ENCODE data around the gene SPATA3. TPM values are rescaled to one million over a fixed set of nuclear protein-coding genes. Genes with fewer than 3 reads are reported as not detected.

The SPATA3 gene
- polyA plus RNA-seq, 1 donor (not counting 4 experiments of a cell fraction or from before 2014, with no cell fraction given) = not detected

DNA sequence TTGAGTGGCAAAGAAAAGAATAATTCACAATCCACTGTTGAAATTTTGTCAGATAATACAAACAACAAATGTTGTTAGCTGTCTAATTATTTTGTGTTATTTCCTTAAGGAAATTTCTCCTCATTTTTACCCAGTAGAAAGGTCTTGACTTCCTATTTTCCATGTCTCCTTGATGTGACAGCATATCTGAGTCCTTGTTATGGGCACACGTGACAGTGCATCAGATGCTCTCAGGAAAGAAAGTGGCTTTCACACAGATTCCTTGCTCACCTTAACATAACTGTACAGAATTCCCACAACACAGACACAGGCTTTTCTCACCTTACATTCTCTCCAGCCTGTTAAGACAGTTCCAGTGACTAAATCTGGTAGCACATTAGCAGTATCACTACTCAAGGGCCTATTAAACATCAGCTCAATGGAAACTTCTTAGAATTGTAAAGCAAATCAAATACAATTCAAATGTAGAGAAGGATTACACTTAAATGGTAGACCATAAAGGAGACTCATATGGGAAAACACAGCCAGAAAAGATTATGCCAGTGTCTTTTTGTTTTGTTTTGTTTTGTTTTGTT lies 40.7 kb upstream of the SPATA3 start:
- dilution Hi-C loops (cut with MboI; ENCODE audit: extremely low pct_ligation_motif_present, low sequenced_read_pairs) = no loop called here
- H3K79me2 ChIP-seq (ENCODE audit: control insufficient read depth, insufficient read depth, low read length) = no peaks in the 10 kb centered on the region
- FAIRE-seq = no peak

DNA sequence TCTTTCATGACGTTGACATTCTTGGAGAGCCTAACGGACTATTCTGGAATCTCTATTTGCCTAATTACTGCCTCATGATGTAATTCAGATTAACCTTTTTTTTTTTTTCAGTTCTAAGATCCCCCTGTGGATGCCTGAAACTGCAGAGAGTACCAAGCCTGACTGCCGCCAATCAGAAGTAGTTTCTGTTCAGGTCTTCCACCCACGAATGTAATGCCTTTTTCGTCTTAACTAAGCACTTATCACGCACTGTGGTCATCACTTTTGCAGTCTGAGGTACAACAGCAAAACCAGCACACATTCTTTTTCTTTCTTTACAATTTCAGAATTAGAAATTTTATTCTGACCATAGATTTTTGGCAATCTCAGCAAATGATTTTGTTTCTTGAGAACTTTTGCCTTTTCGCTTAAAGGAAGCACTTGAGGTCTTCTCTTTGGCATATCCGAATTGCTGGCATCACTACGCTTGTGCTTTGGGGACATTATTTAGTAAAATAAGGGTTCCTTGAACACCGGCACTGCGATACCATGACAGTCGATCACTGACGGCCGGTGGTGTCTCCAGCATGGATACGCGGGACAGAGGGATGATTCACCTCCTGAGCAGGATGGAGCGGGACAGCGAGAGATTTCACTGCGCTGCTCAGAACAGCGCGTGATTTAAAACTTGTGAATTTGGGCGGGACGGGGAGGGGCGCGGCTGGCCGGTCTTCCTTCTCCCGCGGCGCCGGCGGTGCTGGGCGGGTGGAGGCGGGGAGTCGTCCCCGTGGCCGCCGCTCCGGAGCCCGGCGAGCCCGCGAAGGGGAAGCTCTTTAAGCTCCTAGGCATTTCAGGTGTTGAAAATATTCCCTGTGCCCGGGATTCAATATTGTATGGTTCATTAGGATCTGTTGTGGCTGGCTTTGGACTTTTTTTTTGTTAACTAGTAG lies 38.8 kb upstream of the SPATA3 start:
- H3K27me3 ChIP-seq (ENCODE audit: control insufficient read depth, extremely low read depth, insufficient read depth, low read length) = peaks cover 5% of the 10 kb centered on the region
- FAIRE-seq = peak; percentile 20

More for the DNA sequence above, 40.7 kb upstream of the SPATA3 start:
- H3K9me1 ChIP-seq (ENCODE audit: control insufficient read depth, extremely low read depth, insufficient read depth, low read length) = no peaks in the 10 kb centered on the region
- no peaks in the 10 kb centered on the region for H3K9me3 ChIP-seq (ENCODE audit: control insufficient read depth, low read depth, low read length)
- TF ChIP-seq, protein P1, sequence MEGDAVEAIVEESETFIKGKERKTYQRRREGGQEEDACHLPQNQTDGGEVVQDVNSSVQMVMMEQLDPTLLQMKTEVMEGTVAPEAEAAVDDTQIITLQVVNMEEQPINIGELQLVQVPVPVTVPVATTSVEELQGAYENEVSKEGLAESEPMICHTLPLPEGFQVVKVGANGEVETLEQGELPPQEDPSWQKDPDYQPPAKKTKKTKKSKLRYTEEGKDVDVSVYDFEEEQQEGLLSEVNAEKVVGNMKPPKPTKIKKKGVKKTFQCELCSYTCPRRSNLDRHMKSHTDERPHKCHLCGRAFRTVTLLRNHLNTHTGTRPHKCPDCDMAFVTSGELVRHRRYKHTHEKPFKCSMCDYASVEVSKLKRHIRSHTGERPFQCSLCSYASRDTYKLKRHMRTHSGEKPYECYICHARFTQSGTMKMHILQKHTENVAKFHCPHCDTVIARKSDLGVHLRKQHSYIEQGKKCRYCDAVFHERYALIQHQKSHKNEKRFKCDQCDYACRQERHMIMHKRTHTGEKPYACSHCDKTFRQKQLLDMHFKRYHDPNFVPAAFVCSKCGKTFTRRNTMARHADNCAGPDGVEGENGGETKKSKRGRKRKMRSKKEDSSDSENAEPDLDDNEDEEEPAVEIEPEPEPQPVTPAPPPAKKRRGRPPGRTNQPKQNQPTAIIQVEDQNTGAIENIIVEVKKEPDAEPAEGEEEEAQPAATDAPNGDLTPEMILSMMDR (optimal IDR thresholded peaks at IDR 0.05 in 1 of 3, IDR thresholded peaks at IDR 0.05 in 1 of 3, conservative IDR thresholded peaks at IDR 0.05 in 1 of 3; ENCODE audit: extremely low read depth in 1 of 3, insufficient read depth in 2 of 3, low read length in 3 of 3) = no peak
- no peak for TF ChIP-seq EZH2 (IDR thresholded peaks at IDR 0.05; ENCODE audit: low read length)
- no peak overlapping the region for H3K27ac ChIP-seq (ENCODE audit: control insufficient read depth, insufficient read depth, low read length)
- H3K4me3 ChIP-seq (ENCODE audit: control insufficient read depth in 2 of 3, extremely low read depth in 1 of 3, insufficient read depth in 2 of 3, low read depth in 1 of 3, low read length in 3 of 3) = no peak overlapping the region
- peaks cover 5% of the 10 kb centered on the region for H3K27me3 ChIP-seq (ENCODE audit: control insufficient read depth, extremely low read depth, insufficient read depth, low read length)
- no peak overlapping the region for H2AFZ ChIP-seq (ENCODE audit: control insufficient read depth, low read length)
- DNase-seq (ENCODE audit: low read depth, low spot score) = no peak
- H3K4me1 ChIP-seq (ENCODE audit: control insufficient read depth, extremely low read depth, insufficient read depth, low read length) = peaks cover 3% of the 10 kb centered on the region
- no peaks in the 10 kb centered on the region for H3K36me3 ChIP-seq (ENCODE audit: control insufficient read depth in 2 of 2, extremely low read depth in 1 of 2, insufficient read depth in 2 of 2, low read length in 2 of 2)
- no peak overlapping the region for H3K4me2 ChIP-seq (ENCODE audit: control insufficient read depth, extremely low read depth, insufficient read depth, low read depth, low read length)
- no peak overlapping the region for H3K9ac ChIP-seq (ENCODE audit: control insufficient read depth, extremely low read depth, insufficient read depth, low read length)
- no peaks in the 10 kb centered on the region for H4K20me1 ChIP-seq (ENCODE audit: control insufficient read depth, extremely low read depth, insufficient read depth, low read length)

More for the DNA sequence above, 38.8 kb upstream of the SPATA3 start:
- TF ChIP-seq EZH2 (IDR thresholded peaks at IDR 0.05; ENCODE audit: low read length) = no peak
- TF ChIP-seq, protein P1 (optimal IDR thresholded peaks at IDR 0.05 in 1 of 3, IDR thresholded peaks at IDR 0.05 in 1 of 3, conservative IDR thresholded peaks at IDR 0.05 in 1 of 3; ENCODE audit: extremely low read depth in 1 of 3, insufficient read depth in 2 of 3, low read length in 3 of 3) = no peak
- H2AFZ ChIP-seq (ENCODE audit: control insufficient read depth, low read length) = peak overlapping the region; percentile 32
- H4K20me1 ChIP-seq (ENCODE audit: control insufficient read depth, extremely low read depth, insufficient read depth, low read length) = no peaks in the 10 kb centered on the region
- peak overlapping the region; percentile 18 to 69 (median 50) for H3K4me3 ChIP-seq (ENCODE audit: control insufficient read depth in 2 of 3, extremely low read depth in 1 of 3, insufficient read depth in 2 of 3, low read depth in 1 of 3, low read length in 3 of 3)
- H3K27ac ChIP-seq (ENCODE audit: control insufficient read depth, insufficient read depth, low read length) = no peak overlapping the region
- H3K9me1 ChIP-seq (ENCODE audit: control insufficient read depth, extremely low read depth, insufficient read depth, low read length) = no peaks in the 10 kb centered on the region
- dilution Hi-C loops (cut with MboI; ENCODE audit: extremely low pct_ligation_motif_present, low sequenced_read_pairs) = no loop called here
- H3K4me2 ChIP-seq (ENCODE audit: control insufficient read depth, extremely low read depth, insufficient read depth, low read depth, low read length) = peak overlapping the region; percentile 76
- H3K4me1 ChIP-seq (ENCODE audit: control insufficient read depth, extremely low read depth, insufficient read depth, low read length) = peaks cover 3% of the 10 kb centered on the region
- no peak overlapping the region for H3K9ac ChIP-seq (ENCODE audit: control insufficient read depth, extremely low read depth, insufficient read depth, low read length)
- no peak for DNase-seq (ENCODE audit: low read depth, low spot score)
- no peaks in the 10 kb centered on the region for H3K79me2 ChIP-seq (ENCODE audit: control insufficient read depth, insufficient read depth, low read length)
- no peaks in the 10 kb centered on the region for H3K36me3 ChIP-seq (ENCODE audit: control insufficient read depth in 2 of 2, extremely low read depth in 1 of 2, insufficient read depth in 2 of 2, low read length in 2 of 2)
- no peaks in the 10 kb centered on the region for H3K9me3 ChIP-seq (ENCODE audit: control insufficient read depth, low read depth, low read length)

All from keratinocyte (primary cell).